Hepatocyte (in vitro differentiated cells): ENCODE measurements around the gene CCDC27. TPM values are rescaled to one million over a fixed set of nuclear protein-coding genes. Genes with fewer than 3 reads are reported as not detected.

ENCODE experiments used
- DNase-seq: peaks from one replicate; pipeline ENCODE4 v3.0.0-alpha.2; 2016; ENCODE audit warnings: low spot score
- H2AFZ ChIP-seq: fragments of 200-600 bp; sonication (generic); 2 replicates; pipeline ENCODE4 v1.6.0; 2016; ENCODE audit warnings: antibody characterized with exemption, mild to moderate bottlenecking
- H3K27ac ChIP-seq: fragments of 200-600 bp; sonication (generic); 2 replicates; pipeline ENCODE4 v1.5.1; 2016; ENCODE audit warnings: mild to moderate bottlenecking
- H3K27me3 ChIP-seq: fragments of 200-600 bp; sonication (generic); 2 replicates; pipeline ENCODE4 v1.6.1; 2016
- H3K36me3 ChIP-seq: fragments of 200-600 bp; sonication (generic); replicated peaks from 2 replicates; pipeline ENCODE4 v1.5.1; 2016; ENCODE audit warnings: low read depth; ENCODE audit not compliant: insufficient read depth
- H3K4me1 ChIP-seq: fragments of 200-600 bp; sonication (generic); 2 replicates; pipeline ENCODE4 v1.5.1; 2016; ENCODE audit warnings: mild to moderate bottlenecking, moderate library complexity; ENCODE audit not compliant: insufficient read depth
- H3K4me2 ChIP-seq: fragments of 200-600 bp; sonication (generic); 2 replicates; pipeline ENCODE4 v1.6.0; 2016
- H3K4me3 ChIP-seq: fragments of 200-600 bp; sonication (generic); 2 replicates; pipeline ENCODE4 v1.5.1; 2016; ENCODE audit warnings: mild to moderate bottlenecking
- H3K79me2 ChIP-seq: fragments of 200-600 bp; sonication (generic); 2 replicates; pipeline ENCODE4 v1.6.0; 2017; ENCODE audit warnings: mild to moderate bottlenecking
- H3K9me2 ChIP-seq: fragments of 200-600 bp; sonication (generic); replicated peaks from 2 replicates; pipeline ENCODE4 v1.6.0; 2017; ENCODE audit warnings: mild to moderate bottlenecking; ENCODE audit not compliant: insufficient read depth
- H3K9me3 ChIP-seq: fragments of 200-600 bp; sonication (generic); 2 replicates; pipeline ENCODE4 v1.5.1; 2016; ENCODE audit warnings: low read depth, mild to moderate bottlenecking
- H4K20me1 ChIP-seq: fragments of 200-600 bp; sonication (generic); 2 replicates; pipeline ENCODE4 v1.6.0; 2016; ENCODE audit warnings: mild to moderate bottlenecking; ENCODE audit not compliant: insufficient read depth, poor library complexity, severe bottlenecking
- CTCF ChIP-seq: fragments of 200-600 bp; sonication (generic); IDR thresholded peaks from 2 replicates; pipeline ENCODE4 v1.5.1; 2016; ENCODE audit warnings: antibody characterized with exemption, mild to moderate bottlenecking; ENCODE audit not compliant: poor library complexity
- EZH2 ChIP-seq: fragments of 200-600 bp; sonication (generic); IDR thresholded peaks from 2 replicates; pipeline ENCODE4 v1.6.1; 2016; ENCODE audit warnings: antibody characterized with exemption, mild to moderate bottlenecking, borderline replicate concordance
- EZH2phosphoT487 ChIP-seq: fragments of 200-600 bp; sonication (generic); IDR thresholded peaks from one replicate; pipeline ENCODE4 v1.6.1; 2018; ENCODE audit warnings: antibody characterized with exemption, mild to moderate bottlenecking, low read depth, moderate library complexity; ENCODE audit not compliant: unreplicated experiment, severe bottlenecking
- WGBS: methylation state at CpG from one replicate; pipeline ENCODE4 v1.1.6; 2016; ENCODE audit warnings: low lambda C conversion rate; ENCODE audit errors: missing lambda C conversion rate; 5-methylcytosine and 5-hydroxymethylcytosine counted together
- polyA plus RNA-seq: library from polyadenylated mRNA; unstranded; fragments of >200 nt; fragmentation: Nextera tagmentation; extraction: Ambion mirVana; gene quantifications from 2 replicates; pipeline ENCODE4 v1.2.1, GENCODE V29; 2016
- total RNA-seq: library from RNA; depleted of rRNA; stranded (reverse); fragments of >200 nt; gene quantifications from 2 replicates; pipeline ENCODE4 v1.2.3, GENCODE V29; 2014

The CCDC27 gene
- total and polyA plus RNA-seq, 2 experiments from 2014 or later = 0.17 to 0.59 TPM

GRCh38 chr1:3713840-3714239, 38.4 kb upstream of the CCDC27 start:
- H3K27ac ChIP-seq = no peak overlapping the region
- no peaks in the 10 kb centered on the region for H3K9me3 ChIP-seq
- H4K20me1 ChIP-seq = no peaks in the 10 kb centered on the region
- H2AFZ ChIP-seq = no peak overlapping the region
- no peaks in the 10 kb centered on the region for H3K36me3 ChIP-seq
- TF ChIP-seq EZH2phosphoT487 (no peak), CTCF (no peak), EZH2 (no peak)
- H3K4me1 ChIP-seq = peaks cover 4% of the 10 kb centered on the region
- no peak overlapping the region for H3K4me3 ChIP-seq
- no peak for DNase-seq
- H3K4me2 ChIP-seq = no peak overlapping the region
- no peaks in the 10 kb centered on the region for H3K9me2 ChIP-seq
- peaks cover under 1% of the 10 kb centered on the region for H3K27me3 ChIP-seq
- WGBS = 87% methylated on average over 7 of the region's 7 CpGs
- H3K79me2 ChIP-seq = no peaks in the 10 kb centered on the region

- Histone ChIP-seq H3K9me3 (no peaks in the 10 kb centered on the region), H3K79me2 (no peaks in the 10 kb centered on the region), H4K20me1 (no peaks in the 10 kb centered on the region), H3K9me2 (no peaks in the 10 kb centered on the region), H2AFZ (no peak overlapping the region), H3K27ac (no peak overlapping the region), H3K36me3 (no peaks in the 10 kb centered on the region), H3K4me2 (no peak overlapping the region), H3K27me3 (no peaks in the 10 kb centered on the region), H3K4me3 (no peak overlapping the region), H3K4me1 (peaks cover 4% of the 10 kb centered on the region)
- TF ChIP-seq EZH2 (no peak), EZH2phosphoT487 (no peak), CTCF (no peak)
- 83% methylated on average over 10 of the region's 10 CpGs for WGBS
- DNase-seq = no peak
Observed at GRCh38 chr1:3714284-3714741, 37.9 kb upstream of the CCDC27 start.

- Histone ChIP-seq H3K4me3 (no peak overlapping the region), H2AFZ (no peak overlapping the region), H3K4me2 (no peak overlapping the region), H3K27ac (no peak overlapping the region), H4K20me1 (no peaks in the 10 kb centered on the region), H3K79me2 (no peaks in the 10 kb centered on the region), H3K27me3 (no peaks in the 10 kb centered on the region), H3K36me3 (no peaks in the 10 kb centered on the region), H3K9me2 (no peaks in the 10 kb centered on the region), H3K9me3 (no peaks in the 10 kb centered on the region), H3K4me1 (peaks cover 4% of the 10 kb centered on the region)
- 80% methylated on average over 10 of the region's 10 CpGs for WGBS
- DNase-seq = no peak
- TF ChIP-seq EZH2 (no peak), CTCF (no peak), EZH2phosphoT487 (no peak)
Observed at GRCh38 chr1:3714814-3715213, 37.4 kb upstream of the CCDC27 start.

GRCh38 chr1:3716351-3716750, 35.9 kb upstream of the CCDC27 start:
- Histone ChIP-seq H3K79me2 (no peaks in the 10 kb centered on the region), H3K4me2 (no peak overlapping the region), H3K4me3 (no peak overlapping the region), H3K4me1 (peaks cover 4% of the 10 kb centered on the region), H3K36me3 (no peaks in the 10 kb centered on the region), H4K20me1 (no peaks in the 10 kb centered on the region), H3K27ac (no peak overlapping the region), H3K9me2 (no peaks in the 10 kb centered on the region), H3K27me3 (no peaks in the 10 kb centered on the region), H3K9me3 (no peaks in the 10 kb centered on the region), H2AFZ (no peak overlapping the region)
- TF ChIP-seq EZH2phosphoT487 (no peak), CTCF (no peak), EZH2 (no peak)
- no peak for DNase-seq
- WGBS = 84% methylated on average over 6 of the region's 6 CpGs
